HEK293T (cell line): ENCODE data around the gene RNGTT.

ENCODE experiments used
- ELF4 ChIP-seq: fragments of 450-650 bp; IDR thresholded peaks from 2 replicates; pipeline ENCODE4 v1.6.1; 2017; ENCODE audit warnings: antibody characterized with exemption
- FOXA1 ChIP-seq: fragments of 450-650 bp; IDR thresholded peaks from 2 replicates; pipeline ENCODE4 v1.6.1; 2016; ENCODE audit warnings: mild to moderate bottlenecking
- FOXK2 ChIP-seq: fragments of 450-650 bp; IDR thresholded peaks from 2 replicates; pipeline ENCODE4 v1.6.1; 2016; ENCODE audit warnings: mild to moderate bottlenecking
- FOXM1 ChIP-seq: fragments of 450-650 bp; IDR thresholded peaks from 2 replicates; pipeline ENCODE4 v1.6.1; 2017; ENCODE audit warnings: mild to moderate bottlenecking, borderline replicate concordance
- LEF1 ChIP-seq: fragments of 450-650 bp; IDR thresholded peaks from 2 replicates; pipeline ENCODE4 v1.6.1; 2017; ENCODE audit warnings: mild to moderate bottlenecking, borderline replicate concordance
- NFRKB ChIP-seq: fragments of 450-650 bp; IDR thresholded peaks from 2 replicates; pipeline ENCODE4 v1.6.1; 2016; ENCODE audit warnings: mild to moderate bottlenecking, moderate library complexity
- PKNOX1 ChIP-seq: fragments of 450-650 bp; IDR thresholded peaks from 2 replicates; pipeline ENCODE4 v1.6.1; 2016
- SUZ12 ChIP-seq: fragments of 450-650 bp; IDR thresholded peaks from 2 replicates; pipeline ENCODE4 v1.6.1; 2016; ENCODE audit warnings: mild to moderate bottlenecking
- ZNF384 ChIP-seq: fragments of 450-650 bp; IDR thresholded peaks from 2 replicates; pipeline ENCODE4 v1.6.1; 2016

GRCh38 chr6:88865275-88865674, 98.1 kb downstream of the RNGTT start:
- TF ChIP-seq FOXM1 (no peak), LEF1 (no peak), SUZ12 (no peak), NFRKB (no peak), ELF4 (no peak), PKNOX1 (no peak), ZNF384 (no peak), FOXA1 (no peak), FOXK2 (no peak)
